ENCODE measurements around the gene ZSWIM9.
A peak's percentile ranks its signal among the peaks of the same experiment; 100 is the strongest.

ZSWIM9 gene

GRCh38 chr19:48148576-48148975 lies 21.9 kb upstream of the ZSWIM9 start:
- DNase-seq (ENCODE audit: low spot score) = no peak
- in situ Hi-C loops (cut with MboI; ENCODE audit: low pct_unique_long_range_greater_than_20kb, low sequenced_read_pairs, unreplicated experiment) = loop anchor here (25.0 kb wide), 1 partner anchor 186 kb away; no protein-coding TSS in a partner anchor
- TF ChIP-seq, protein P1, sequence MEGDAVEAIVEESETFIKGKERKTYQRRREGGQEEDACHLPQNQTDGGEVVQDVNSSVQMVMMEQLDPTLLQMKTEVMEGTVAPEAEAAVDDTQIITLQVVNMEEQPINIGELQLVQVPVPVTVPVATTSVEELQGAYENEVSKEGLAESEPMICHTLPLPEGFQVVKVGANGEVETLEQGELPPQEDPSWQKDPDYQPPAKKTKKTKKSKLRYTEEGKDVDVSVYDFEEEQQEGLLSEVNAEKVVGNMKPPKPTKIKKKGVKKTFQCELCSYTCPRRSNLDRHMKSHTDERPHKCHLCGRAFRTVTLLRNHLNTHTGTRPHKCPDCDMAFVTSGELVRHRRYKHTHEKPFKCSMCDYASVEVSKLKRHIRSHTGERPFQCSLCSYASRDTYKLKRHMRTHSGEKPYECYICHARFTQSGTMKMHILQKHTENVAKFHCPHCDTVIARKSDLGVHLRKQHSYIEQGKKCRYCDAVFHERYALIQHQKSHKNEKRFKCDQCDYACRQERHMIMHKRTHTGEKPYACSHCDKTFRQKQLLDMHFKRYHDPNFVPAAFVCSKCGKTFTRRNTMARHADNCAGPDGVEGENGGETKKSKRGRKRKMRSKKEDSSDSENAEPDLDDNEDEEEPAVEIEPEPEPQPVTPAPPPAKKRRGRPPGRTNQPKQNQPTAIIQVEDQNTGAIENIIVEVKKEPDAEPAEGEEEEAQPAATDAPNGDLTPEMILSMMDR (IDR thresholded peaks at IDR 0.05; ENCODE audit: extremely low read depth, insufficient read depth, missing control alignments) = no peak

GRCh38 chr19:48149430-48149829 lies 21.1 kb upstream of the ZSWIM9 start:
- DNase-seq (ENCODE audit: low spot score) = no peak
- in situ Hi-C loops (cut with MboI; ENCODE audit: low pct_unique_long_range_greater_than_20kb, low sequenced_read_pairs, unreplicated experiment) = loop anchor here (25.0 kb wide), 1 partner anchor 187 kb away; no protein-coding TSS in a partner anchor
- TF ChIP-seq, protein P1 (IDR thresholded peaks at IDR 0.05; ENCODE audit: extremely low read depth, insufficient read depth, missing control alignments) = no peak

DNA sequence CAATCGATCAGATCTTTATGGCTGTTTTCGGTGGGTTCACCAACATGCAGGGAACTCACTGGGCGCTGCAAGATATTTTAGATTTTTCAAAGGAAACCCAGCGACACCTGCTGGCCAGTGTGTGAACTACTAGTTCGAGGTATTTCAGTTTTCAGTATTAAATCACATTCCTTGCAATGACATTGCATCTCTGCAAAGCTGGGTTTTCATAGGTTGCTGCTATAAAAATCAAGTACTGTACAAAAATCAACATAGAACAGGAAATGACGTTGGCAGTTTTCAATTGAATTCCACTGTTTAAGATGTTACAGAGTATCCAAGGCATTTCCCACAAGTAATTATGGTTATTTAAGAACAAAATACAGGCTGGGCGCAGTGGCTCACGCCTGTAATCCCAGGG lies 17.9 kb upstream of the ZSWIM9 start:
- in situ Hi-C loops (cut with MboI; ENCODE audit: low pct_unique_long_range_greater_than_20kb, low sequenced_read_pairs, unreplicated experiment) = loop anchor here (10.0 kb wide), 1 partner anchor 48 kb away; no protein-coding TSS in a partner anchor
- peak; percentile 70 for DNase-seq (ENCODE audit: low spot score)
- TF ChIP-seq, protein P1 (IDR thresholded peaks at IDR 0.05; ENCODE audit: extremely low read depth, insufficient read depth, missing control alignments) = peak; percentile 67

DNA sequence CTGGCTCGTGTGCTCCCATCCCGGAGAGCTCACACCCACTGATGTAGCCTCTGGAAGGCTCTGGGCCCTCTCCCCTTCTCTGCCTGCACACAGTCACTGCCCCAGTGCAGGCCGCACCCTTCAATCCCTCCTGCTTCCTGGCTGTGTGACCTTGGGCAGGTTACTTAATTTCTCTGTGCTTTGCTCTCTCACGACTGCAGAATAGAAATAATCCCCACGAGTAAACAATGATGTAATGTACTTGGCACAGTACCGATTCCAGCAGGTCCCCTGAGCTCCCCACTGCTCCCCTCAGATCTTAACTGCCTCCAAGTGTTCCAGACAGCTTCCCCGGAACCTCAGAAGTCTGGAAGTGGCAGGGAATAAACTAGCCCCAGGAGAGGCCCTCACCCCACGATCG lies 16.5 kb upstream of the ZSWIM9 start:
- no peak for DNase-seq (ENCODE audit: low spot score)
- in situ Hi-C loops (cut with MboI; ENCODE audit: low pct_unique_long_range_greater_than_20kb, low sequenced_read_pairs, unreplicated experiment) = loop anchor here (10.0 kb wide), 1 partner anchor 49 kb away; no protein-coding TSS in a partner anchor
- TF ChIP-seq, protein P1 (IDR thresholded peaks at IDR 0.05; ENCODE audit: extremely low read depth, insufficient read depth, missing control alignments) = no peak

DNA sequence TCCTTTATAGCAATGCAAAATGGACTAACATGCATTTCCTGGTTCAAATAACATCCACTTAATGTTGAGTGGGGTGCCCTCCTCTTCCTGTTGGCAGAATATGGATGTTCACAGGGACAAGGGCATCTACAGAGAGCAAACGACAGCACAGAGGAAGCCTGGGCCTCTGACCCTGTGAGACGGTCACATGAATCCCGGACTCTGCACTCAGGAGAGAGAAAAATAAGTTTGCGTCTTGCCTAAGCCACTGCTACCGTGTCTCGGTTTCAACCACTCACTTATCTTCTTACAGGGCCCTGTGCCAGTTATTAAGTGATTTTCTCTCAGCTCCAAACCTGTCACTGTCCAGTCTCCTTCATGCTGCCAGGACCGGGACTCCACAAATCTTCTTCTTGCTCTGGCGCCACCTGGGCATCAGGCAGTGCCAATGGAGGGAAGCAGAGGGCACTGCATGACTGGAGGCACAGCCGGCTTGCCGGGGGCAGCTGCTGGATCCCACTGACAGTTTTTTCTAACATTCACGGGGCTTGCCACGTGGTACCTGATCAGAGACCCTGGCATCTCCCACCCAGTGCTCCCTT lies 12.2 kb upstream of the ZSWIM9 start:
- in situ Hi-C loops (cut with MboI; ENCODE audit: low pct_unique_long_range_greater_than_20kb, low sequenced_read_pairs, unreplicated experiment) = loop anchor here (10.0 kb wide), 1 partner anchor 53 kb away; no protein-coding TSS in a partner anchor
- TF ChIP-seq, protein P1 (IDR thresholded peaks at IDR 0.05; ENCODE audit: extremely low read depth, insufficient read depth, missing control alignments) = no peak

GRCh38 chr19:48168689-48169088 lies 1.8 kb upstream of the ZSWIM9 start:
- TF ChIP-seq, protein P1 (IDR thresholded peaks at IDR 0.05; ENCODE audit: extremely low read depth, insufficient read depth, missing control alignments) = no peak
- DNase-seq (ENCODE audit: low spot score) = no peak
- in situ Hi-C loops (cut with MboI; ENCODE audit: low pct_unique_long_range_greater_than_20kb, low sequenced_read_pairs, unreplicated experiment) = no loop called here

More for the DNA sequence above, 12.2 kb upstream of the ZSWIM9 start:
- DNase-seq (ENCODE audit: low spot score) = no peak
